HG03103 (cell line): ENCODE results near the gene ANXA6.
"Not testable (repeated sequence)": the region's sequence is repeated elsewhere in the genome, so short reads cannot be mapped to it uniquely, and the experiment has no call there.

Experiments used
- ATAC-seq: cut with Tn5 transposase; IDR thresholded peaks from one replicate; pipeline ENCODE4 v1.9.1; 2021; ENCODE audit warnings: low read depth; ENCODE audit not compliant: unreplicated experiment

ANXA6 gene

GRCh38 chr5:151181818-151182523, 24.4 kb upstream of the ANXA6 start:
- ATAC-seq: no peak

GRCh38 chr5:151180291-151180690, 22.7 kb upstream of the ANXA6 start:
- no peak for ATAC-seq

- no peak for ATAC-seq
Measured at GRCh38 chr5:151179489-151179840, 21.9 kb upstream of the ANXA6 start.

GRCh38 chr5:151178777-151179488, 21.4 kb upstream of the ANXA6 start:
- no peak for ATAC-seq

- no peak for ATAC-seq
Measured at GRCh38 chr5:151178372-151178771, 20.8 kb upstream of the ANXA6 start.

- not testable (repeated sequence) for ATAC-seq
Measured at GRCh38 chr5:151176268-151176667, 18.7 kb upstream of the ANXA6 start.

GRCh38 chr5:151174612-151175101, 17.1 kb upstream of the ANXA6 start:
- no peak for ATAC-seq

GRCh38 chr5:151173711-151174611, 16.4 kb upstream of the ANXA6 start:
- ATAC-seq: no peak

GRCh38 chr5:151171529-151171928, 13.9 kb upstream of the ANXA6 start:
- ATAC-seq: no peak

GRCh38 chr5:151168602-151169344, 11.2 kb upstream of the ANXA6 start:
- ATAC-seq: no peak

GRCh38 chr5:151167022-151167421, 9.4 kb upstream of the ANXA6 start:
- no peak for ATAC-seq

- peak; percentile 68 for ATAC-seq
Measured at GRCh38 chr5:151164687-151165392, 7.3 kb upstream of the ANXA6 start.

GRCh38 chr5:151162776-151163175, 5.2 kb upstream of the ANXA6 start:
- no peak for ATAC-seq

- ATAC-seq: no peak
Measured at GRCh38 chr5:151159649-151160373, 2.2 kb upstream of the ANXA6 start.

- no peak for ATAC-seq
Measured at GRCh38 chr5:151158287-151158661, 695 bp upstream of the ANXA6 start.

GRCh38 chr5:151156507-151157420, 815 bp downstream of the ANXA6 start:
- ATAC-seq: no peak

- no peak for ATAC-seq
Measured at GRCh38 chr5:151155775-151156506, 1.6 kb downstream of the ANXA6 start.
